Tibial artery (tissue), 4 donors: Measurements from ENCODE around the gene NOPCHAP1.

ENCODE experiments used
- DNase-seq, 2 donors: peaks; one replicate each; pipeline ENCODE4 v3.0.0-alpha.2; 2019
- H3K27ac ChIP-seq, 2 donors: fragments of 200-600 bp; sonication (generic) in 1 of 2; 1 replicate in 1 of 2; 2 replicates in 1 of 2; pipeline ENCODE4 v1.5.1; 2018 to 2019; ENCODE audit warnings: mild to moderate bottlenecking in 1 of 2
- H3K27me3 ChIP-seq, 2 donors: fragments of 200-600 bp; sonication (generic) in 1 of 2; one replicate each; pipeline versions ENCODE4 v1.5.1 to v1.6.0; 2016 to 2019
- H3K36me3 ChIP-seq, 3 donors: fragments of 200-600 bp; sonication (generic) in 2 of 3; one replicate each; pipeline ENCODE4 v1.5.1; 2016 to 2019; ENCODE audit warnings: mild to moderate bottlenecking in 2 of 3
- H3K4me1 ChIP-seq, 4 donors: fragments of 200-600 bp; sonication (generic) in 2 of 4; 1 replicate in 3 of 4; 2 replicates in 1 of 4; pipeline ENCODE4 v1.5.1; 2016 to 2019
- H3K4me3 ChIP-seq, 2 donors: fragments of 200-600 bp; sonication (generic) in 1 of 2; 1 replicate in 1 of 2; 2 replicates in 1 of 2; pipeline ENCODE4 v1.5.1; 2018 to 2019; ENCODE audit warnings: mild to moderate bottlenecking in 2 of 2
- H3K9me3 ChIP-seq, 3 donors: fragments of 200-600 bp; sonication (generic) in 1 of 3; one replicate each; pipeline ENCODE4 v1.5.1; 2016 to 2019
- intact Hi-C: fragments of 100-400 bp; cut with DNase I; formaldehyde crosslinking; loops from one replicate; pipeline ENCODE4 v1.15.0; 2023; ENCODE audit warnings: low total_unique reads
- TF ChIP-seq, protein P1 (sequence below), 2 experiments: fragments of 200-600 bp in 1 of 2; fragments of 450-650 bp in 1 of 2; IDR thresholded peaks; one replicate each; pipeline ENCODE4 v1.5.1; 2017 to 2019; ENCODE audit warnings: antibody characterized with exemption in 2 of 2, mild to moderate bottlenecking in 1 of 2, moderate library complexity in 1 of 2

The NOPCHAP1 gene

DNA sequence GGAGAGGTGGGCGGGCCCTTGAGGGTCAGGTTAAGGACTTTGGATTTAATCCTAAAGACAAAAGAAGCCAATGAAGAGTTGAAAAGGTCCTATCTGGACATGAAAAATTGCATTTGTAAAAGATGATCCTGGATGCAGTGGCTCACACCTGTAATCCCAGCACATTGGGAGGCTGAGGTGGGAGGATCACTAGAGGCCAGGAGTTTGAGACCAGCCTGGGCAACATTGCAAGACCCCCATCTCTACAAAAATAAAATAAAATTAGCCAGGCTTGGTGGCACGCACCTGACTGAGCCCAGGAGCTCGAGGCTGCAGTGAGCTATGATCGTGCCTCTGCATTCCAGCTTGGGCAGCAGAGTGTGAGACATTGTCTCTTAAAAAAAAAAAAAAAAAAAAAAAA is 25.7 kb upstream of the NOPCHAP1 start:
- no peak for DNase-seq
- Histone ChIP-seq H3K4me1 (peaks cover 0 to 25% (median 11%) of the 10 kb centered on the region in 4 donors), H3K4me3 (no peak overlapping the region), H3K27me3 (no peaks in the 10 kb centered on the region), H3K9me3 (no peaks in the 10 kb centered on the region), H3K27ac (peak overlapping the region; percentile 91 to 95), H3K36me3 (no peaks in the 10 kb centered on the region)
- intact Hi-C loops, result no loop called here
- TF ChIP-seq, protein P1, sequence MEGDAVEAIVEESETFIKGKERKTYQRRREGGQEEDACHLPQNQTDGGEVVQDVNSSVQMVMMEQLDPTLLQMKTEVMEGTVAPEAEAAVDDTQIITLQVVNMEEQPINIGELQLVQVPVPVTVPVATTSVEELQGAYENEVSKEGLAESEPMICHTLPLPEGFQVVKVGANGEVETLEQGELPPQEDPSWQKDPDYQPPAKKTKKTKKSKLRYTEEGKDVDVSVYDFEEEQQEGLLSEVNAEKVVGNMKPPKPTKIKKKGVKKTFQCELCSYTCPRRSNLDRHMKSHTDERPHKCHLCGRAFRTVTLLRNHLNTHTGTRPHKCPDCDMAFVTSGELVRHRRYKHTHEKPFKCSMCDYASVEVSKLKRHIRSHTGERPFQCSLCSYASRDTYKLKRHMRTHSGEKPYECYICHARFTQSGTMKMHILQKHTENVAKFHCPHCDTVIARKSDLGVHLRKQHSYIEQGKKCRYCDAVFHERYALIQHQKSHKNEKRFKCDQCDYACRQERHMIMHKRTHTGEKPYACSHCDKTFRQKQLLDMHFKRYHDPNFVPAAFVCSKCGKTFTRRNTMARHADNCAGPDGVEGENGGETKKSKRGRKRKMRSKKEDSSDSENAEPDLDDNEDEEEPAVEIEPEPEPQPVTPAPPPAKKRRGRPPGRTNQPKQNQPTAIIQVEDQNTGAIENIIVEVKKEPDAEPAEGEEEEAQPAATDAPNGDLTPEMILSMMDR (IDR thresholded peaks at IDR 0.05), result no peak

DNA sequence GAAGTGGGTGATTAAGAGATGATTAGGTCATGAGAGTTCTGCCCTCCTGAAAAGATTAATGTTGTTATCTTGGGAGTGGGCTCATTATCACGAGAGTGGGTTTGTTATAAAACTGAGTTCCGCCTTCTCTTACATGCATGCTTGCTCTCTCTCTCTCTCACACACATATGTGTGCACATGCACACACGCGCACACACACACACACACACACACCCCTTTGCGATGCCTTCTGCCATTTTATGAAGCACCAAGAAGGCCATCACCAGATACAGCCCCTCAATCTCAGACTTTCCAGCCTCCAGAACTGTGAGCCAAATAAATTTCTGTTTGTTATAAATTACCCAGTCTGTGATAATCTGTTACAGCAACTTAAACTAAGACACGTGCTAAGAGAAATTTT is 22.4 kb upstream of the NOPCHAP1 start:
- Histone ChIP-seq H3K4me1 (peaks cover 0 to 15% (median 8%) of the 10 kb centered on the region in 4 donors), H3K9me3 (no peaks in the 10 kb centered on the region), H3K27ac (no peak overlapping the region), H3K36me3 (no peaks in the 10 kb centered on the region), H3K27me3 (no peaks in the 10 kb centered on the region), H3K4me3 (no peak overlapping the region)
- TF ChIP-seq, protein P1 (IDR thresholded peaks at IDR 0.05), result no peak
- intact Hi-C loops, result no loop called here
- no peak for DNase-seq

DNA sequence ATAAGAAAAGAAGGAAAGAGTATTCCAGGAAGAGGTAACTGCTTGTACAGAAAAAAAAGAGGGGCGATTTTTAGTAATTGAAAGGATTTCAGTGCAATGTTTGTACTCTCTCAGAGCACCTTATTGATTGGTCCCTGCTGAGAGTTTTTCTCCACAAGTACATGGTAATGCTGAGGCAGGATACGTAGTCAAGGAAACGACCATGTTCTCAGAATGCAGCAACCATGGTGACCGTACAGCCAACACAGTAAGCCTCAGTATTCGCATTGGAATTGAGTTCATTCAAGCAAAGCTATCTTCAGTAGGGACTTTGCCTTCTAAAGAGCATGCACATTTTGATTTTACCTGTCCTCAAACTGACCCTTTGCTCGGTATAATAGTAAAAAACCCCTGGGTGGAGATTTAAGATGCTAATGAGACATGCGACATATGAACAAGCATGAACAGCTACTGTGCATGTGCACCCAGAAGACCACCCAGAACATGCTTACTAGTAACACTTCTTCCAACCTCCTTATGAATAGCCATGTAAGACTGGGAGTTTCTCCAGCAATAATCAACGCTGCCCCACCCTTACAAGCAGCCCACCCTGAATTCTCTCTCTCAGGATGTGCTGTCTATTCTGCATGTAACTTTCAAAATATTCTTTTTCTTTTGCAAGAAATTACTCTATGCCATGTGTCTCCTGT is 21.8 kb upstream of the NOPCHAP1 start:
- peaks cover 0 to 9% (median 5%) of the 10 kb centered on the region in 4 donors for H3K4me1 ChIP-seq
- H3K9me3 ChIP-seq, result no peaks in the 10 kb centered on the region
- no peaks in the 10 kb centered on the region for H3K36me3 ChIP-seq
- no peak overlapping the region for H3K27ac ChIP-seq
- no peak overlapping the region for H3K4me3 ChIP-seq
- H3K27me3 ChIP-seq, result no peaks in the 10 kb centered on the region
- TF ChIP-seq, protein P1 (IDR thresholded peaks at IDR 0.05), result no peak
- no peak for DNase-seq
- intact Hi-C loops, result no loop called here

DNA sequence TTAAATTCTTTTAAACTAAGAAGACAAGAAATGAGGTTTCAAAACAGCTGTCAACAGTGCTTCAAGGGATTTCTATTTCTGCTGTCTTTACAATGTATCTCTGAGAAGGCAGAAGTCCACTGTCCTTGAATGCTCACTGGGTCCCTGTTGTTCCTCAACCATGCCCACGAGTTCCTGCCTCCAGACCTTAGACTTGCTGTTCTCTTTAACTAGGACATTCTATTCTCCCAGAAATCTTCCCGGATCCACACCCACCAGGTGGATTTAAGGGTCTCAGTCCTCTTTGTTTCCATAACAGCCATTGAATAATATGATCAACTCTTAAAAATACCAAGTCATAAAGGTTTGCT is 21.3 kb upstream of the NOPCHAP1 start:
- Histone ChIP-seq H3K36me3 (no peaks in the 10 kb centered on the region), H3K4me3 (no peak overlapping the region), H3K27ac (no peak overlapping the region), H3K9me3 (no peaks in the 10 kb centered on the region), H3K27me3 (no peaks in the 10 kb centered on the region), H3K4me1 (peaks cover 0 to 4% (median 2%) of the 10 kb centered on the region in 4 donors)
- no peak for DNase-seq
- intact Hi-C loops, result no loop called here
- TF ChIP-seq, protein P1 (IDR thresholded peaks at IDR 0.05), result no peak

DNA sequence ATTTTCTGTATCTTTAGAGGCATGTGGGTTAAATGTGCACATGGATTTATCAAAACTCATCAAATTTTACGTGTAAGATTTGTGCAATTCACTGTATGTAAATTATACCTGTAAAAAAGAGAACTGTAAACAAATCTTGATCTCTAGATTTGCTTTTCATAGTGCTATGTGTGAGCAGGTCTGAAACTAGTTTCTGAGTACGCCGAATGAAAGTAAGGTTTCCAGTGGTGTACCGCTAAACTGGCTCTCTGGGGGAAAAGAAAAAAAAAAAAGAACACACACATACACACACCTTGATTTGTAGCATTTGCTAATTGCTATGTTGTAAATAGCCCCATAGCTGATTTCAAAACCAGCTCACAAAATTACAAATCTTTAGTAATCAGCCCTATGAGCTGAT is 19.4 kb upstream of the NOPCHAP1 start:
- no peak overlapping the region for H3K4me3 ChIP-seq
- peaks cover 0 to 2% (median 0%) of the 10 kb centered on the region in 4 donors for H3K4me1 ChIP-seq
- DNase-seq, result no peak
- no peaks in the 10 kb centered on the region for H3K9me3 ChIP-seq
- no peak overlapping the region for H3K27ac ChIP-seq
- intact Hi-C loops, result no loop called here
- TF ChIP-seq, protein P1 (IDR thresholded peaks at IDR 0.05), result no peak
- H3K36me3 ChIP-seq, result no peaks in the 10 kb centered on the region
- H3K27me3 ChIP-seq, result no peaks in the 10 kb centered on the region

DNA sequence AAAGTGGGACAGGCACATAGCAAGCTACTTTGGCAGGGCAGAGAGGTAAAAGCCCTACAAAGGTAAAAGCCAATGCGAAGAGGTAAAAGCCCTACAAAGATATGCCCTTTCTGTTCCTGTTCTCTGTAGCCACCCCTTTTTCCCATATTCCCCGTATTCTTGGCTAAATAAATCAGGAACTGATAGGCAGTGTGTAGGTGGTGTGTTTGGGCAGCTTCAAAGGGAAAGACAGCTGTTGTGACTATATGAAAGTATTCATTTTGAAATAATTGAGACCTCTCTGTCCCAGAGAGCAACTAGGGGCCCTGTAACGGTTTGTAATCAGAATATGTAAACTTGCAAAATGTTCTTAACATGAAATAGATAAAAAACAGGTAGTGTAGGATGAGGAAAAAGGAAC is 16.8 kb upstream of the NOPCHAP1 start:
- H3K27me3 ChIP-seq, result no peaks in the 10 kb centered on the region
- no peaks in the 10 kb centered on the region for H3K36me3 ChIP-seq
- intact Hi-C loops, result no loop called here
- TF ChIP-seq, protein P1 (IDR thresholded peaks at IDR 0.05), result no peak
- no peak for DNase-seq
- no peak overlapping the region for H3K27ac ChIP-seq
- H3K4me1 ChIP-seq, result peaks cover 0 to 3% (median 0%) of the 10 kb centered on the region in 4 donors
- H3K4me3 ChIP-seq, result no peak overlapping the region
- no peaks in the 10 kb centered on the region for H3K9me3 ChIP-seq
